Omental fat pad (tissue), 4 donors: ENCODE measurements around the gene AVPR2. TPM values are rescaled to one million over a fixed set of nuclear protein-coding genes. Genes with fewer than 3 reads are reported as not detected.
A peak's percentile ranks its signal among the peaks of the same experiment; 100 is the strongest.

Experiments
- ATAC-seq: fragments of 150-250 bp; one replicate; pipeline ENCODE4 v1.9.1; 2016; ENCODE audit warnings: mild to moderate bottlenecking, moderate library complexity; ENCODE audit not compliant: low FRiP score
- DNase-seq: peaks from one replicate; pipeline ENCODE4 v3.0.0-alpha.2; 2019; ENCODE audit warnings: low spot score
- total RNA-seq, 4 donors: library from RNA; depleted of rRNA; stranded (reverse); fragments of >200 nt; gene quantifications; one replicate each; pipeline ENCODE4 v1.1.0, GENCODE V29; 2016
- TF ChIP-seq, protein P1 (sequence below), 3 donors: fragments of 450-650 bp; IDR thresholded peaks; one replicate each; pipeline ENCODE4 v1.5.1; 2016 to 2017; ENCODE audit warnings: antibody characterized with exemption in 3 of 3, mild to moderate bottlenecking in 3 of 3, moderate library complexity in 2 of 3

The AVPR2 gene
- total RNA-seq, 4 donors from 2014 or later: 0.74 to 22.7 (median 3.6) TPM

DNA sequence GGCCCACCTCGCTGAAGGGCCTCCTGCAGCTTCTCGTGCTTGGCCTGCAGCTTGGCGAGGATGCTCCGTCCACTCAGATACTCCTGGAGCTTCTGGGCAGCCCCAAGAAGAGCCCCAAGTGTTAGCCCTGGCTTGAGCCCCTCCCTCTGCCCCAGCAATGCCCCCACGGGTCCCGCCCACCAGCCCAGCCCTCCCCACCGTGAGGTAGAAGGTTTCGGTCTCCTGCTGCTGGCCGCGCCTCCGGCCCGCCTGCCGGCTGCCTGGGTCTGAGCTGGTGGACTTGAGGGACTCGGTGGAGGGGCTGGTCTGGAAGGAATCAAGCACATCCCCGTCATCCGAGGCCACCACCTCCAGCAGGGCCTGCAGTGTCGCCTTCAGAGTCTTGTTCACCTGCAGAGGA lies 8.7 kb downstream of the AVPR2 start:
- DNase-seq (no peak), ATAC-seq (no peak)
- TF ChIP-seq, protein P1, sequence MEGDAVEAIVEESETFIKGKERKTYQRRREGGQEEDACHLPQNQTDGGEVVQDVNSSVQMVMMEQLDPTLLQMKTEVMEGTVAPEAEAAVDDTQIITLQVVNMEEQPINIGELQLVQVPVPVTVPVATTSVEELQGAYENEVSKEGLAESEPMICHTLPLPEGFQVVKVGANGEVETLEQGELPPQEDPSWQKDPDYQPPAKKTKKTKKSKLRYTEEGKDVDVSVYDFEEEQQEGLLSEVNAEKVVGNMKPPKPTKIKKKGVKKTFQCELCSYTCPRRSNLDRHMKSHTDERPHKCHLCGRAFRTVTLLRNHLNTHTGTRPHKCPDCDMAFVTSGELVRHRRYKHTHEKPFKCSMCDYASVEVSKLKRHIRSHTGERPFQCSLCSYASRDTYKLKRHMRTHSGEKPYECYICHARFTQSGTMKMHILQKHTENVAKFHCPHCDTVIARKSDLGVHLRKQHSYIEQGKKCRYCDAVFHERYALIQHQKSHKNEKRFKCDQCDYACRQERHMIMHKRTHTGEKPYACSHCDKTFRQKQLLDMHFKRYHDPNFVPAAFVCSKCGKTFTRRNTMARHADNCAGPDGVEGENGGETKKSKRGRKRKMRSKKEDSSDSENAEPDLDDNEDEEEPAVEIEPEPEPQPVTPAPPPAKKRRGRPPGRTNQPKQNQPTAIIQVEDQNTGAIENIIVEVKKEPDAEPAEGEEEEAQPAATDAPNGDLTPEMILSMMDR (IDR thresholded peaks at IDR 0.05): no peak

DNA sequence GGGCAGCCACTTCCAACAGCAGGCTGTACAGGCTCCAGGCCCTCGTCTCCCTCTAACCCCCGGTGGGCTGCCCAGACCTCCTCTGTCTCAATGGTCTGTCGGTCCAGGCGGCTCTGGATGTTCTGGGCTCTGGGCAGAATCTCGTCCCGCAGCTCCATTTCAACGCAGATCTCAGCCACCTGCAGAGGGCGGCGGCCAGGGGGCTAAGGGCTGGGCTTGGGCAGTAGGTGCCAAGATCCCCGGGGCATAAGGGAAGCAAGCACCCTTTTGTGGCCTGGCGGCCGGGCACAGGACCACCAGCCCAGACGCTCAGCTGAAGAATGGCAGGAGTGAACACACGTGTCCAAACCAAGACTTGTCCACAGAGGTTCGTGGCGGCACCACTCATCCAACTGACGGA lies 9.2 kb downstream of the AVPR2 start:
- ATAC-seq (no peak), DNase-seq (no peak)
- TF ChIP-seq, protein P1 (IDR thresholded peaks at IDR 0.05): no peak

DNA sequence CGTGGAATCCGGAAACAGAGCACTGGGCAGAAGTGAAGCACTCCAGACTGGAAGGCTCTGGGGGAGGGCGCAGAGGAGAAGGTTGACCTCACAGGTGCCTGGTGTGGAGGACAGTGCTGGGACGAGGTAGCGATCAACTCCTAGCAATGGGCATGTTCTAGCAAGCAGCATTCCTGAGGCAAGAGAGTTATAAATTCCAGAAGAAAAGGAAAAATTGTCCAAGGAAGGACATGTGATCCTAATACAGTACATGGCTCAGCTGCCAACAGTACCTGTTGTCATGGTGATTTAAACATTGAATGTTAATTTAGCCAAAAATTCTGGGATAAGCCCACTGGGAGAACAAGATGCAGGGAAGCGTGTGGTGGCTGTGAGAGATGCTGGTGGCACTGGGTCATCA lies 13.4 kb downstream of the AVPR2 start:
- TF ChIP-seq, protein P1 (IDR thresholded peaks at IDR 0.05): no peak
- DNase-seq (no peak), ATAC-seq (no peak)

DNA sequence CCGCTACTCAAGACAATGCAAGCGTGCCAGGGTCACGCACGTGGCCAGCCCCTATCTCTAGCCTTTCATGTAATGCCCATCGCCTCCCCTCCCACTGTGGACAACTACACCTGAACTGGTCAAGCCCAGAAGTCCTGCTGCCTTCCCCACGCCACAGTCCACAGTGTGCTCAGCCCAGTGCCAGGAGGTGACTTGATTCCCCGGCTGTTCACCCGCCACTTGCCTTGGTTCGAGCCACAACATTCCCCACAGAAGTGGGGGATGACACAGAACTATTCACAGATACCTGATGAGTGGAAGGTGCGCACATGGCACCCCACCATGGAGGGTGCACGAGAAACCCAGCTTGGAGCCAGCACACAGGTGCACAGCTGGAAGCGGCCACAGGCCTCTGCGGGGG lies 14.8 kb downstream of the AVPR2 start:
- DNase-seq: no peak
- TF ChIP-seq, protein P1 (IDR thresholded peaks at IDR 0.05): no peak
- ATAC-seq: no peak

DNA sequence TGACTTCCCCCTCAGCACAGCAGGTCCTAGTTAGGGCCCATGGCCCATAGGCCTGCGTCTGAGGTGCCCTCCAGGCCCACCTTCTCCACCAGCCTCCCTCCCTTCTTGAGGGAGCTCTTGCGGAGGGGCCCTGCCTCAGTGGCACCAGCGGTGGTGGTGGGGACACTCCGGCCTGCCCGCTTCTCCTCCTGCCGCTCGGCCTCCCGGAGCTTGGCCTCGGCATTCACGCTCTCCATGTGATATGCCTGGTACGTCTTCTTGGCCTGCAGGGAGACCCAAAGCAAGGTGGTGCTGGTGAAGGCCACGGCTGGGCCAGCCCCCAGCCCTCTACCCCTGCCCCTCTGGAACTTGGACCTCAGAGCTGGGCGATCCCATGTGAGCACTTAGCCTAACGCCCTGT lies 16.1 kb downstream of the AVPR2 start:
- no peak for DNase-seq
- TF ChIP-seq, protein P1 (IDR thresholded peaks at IDR 0.05): no peak
- ATAC-seq: no peak

DNA sequence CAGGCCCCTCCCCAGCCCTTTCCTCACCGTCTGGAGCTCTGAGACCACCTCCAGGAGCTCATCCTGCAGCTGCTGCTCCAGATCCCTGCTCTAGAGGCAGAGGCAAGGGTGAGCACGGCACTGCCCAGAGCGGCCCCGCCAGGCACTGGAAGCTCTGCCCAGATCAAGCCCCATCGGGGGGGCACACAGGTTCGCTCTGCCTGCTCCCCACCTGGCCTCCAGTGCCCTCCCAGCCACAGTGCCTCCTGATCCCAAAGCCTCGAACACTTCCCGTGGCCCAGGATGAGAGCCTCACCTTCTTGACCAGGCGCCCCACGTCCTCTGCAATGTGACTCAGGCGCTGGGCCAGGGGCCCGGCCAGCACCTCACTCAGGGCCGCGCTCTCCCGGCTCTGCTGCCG lies 16.6 kb downstream of the AVPR2 start:
- ATAC-seq: peak; percentile 24
- TF ChIP-seq, protein P1 (IDR thresholded peaks at IDR 0.05): no peak

DNA sequence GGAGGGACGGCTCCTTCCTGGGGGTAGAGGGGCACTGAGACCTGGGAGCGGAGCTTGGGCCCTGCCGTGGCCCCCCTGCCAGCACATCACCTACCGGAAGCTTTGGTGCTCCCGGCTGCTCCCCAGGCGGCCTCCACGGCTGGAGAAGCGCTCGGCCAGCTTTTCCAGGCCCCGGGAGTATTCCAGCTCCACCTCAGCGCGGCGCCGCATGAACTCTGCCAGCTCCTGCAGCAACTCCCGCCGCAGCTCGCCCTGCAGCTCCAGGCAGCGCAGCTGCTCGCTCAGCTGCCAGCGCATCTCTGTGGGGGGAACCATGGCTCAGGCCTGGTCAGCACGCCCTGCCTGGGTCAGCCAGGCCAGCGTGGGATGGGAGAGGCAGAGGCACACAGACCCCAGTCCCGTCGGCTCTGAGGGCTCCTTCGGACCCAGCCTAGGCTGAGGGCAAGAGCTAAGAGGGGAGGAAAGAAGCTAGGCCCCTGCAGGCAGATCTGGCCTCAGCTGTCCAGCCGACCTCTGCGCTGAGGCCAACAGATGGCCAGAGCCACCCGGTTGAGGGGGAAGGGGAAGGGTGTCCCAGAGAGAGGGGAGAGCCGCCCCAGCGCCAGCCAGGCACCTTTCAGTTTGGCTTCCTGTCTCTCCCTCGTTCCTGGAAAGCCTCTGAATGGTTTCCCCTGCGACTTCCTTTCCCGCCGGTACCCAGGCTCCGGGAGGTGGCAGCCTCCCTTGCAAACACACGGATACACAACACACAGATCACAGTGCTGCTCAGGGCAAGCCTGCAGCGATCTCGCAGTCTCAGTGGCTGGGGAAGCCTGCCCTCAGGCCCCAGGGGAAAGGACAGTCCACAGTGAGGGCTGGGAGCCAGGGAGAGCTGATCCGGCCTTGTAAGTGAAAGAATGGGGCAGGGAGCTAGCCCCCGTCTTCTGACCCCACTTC lies 17.3 kb downstream of the AVPR2 start:
- peak; percentile 15 for ATAC-seq
- TF ChIP-seq, protein P1 (IDR thresholded peaks at IDR 0.05): no peak
- no peak for DNase-seq

More for the DNA sequence above, 16.6 kb downstream of the AVPR2 start:
- DNase-seq: no peak
